Neural cell (in vitro differentiated cells): ENCODE measurements around the gene HAO1. TPM values are rescaled to one million over a fixed set of nuclear protein-coding genes. Genes with fewer than 3 reads are reported as not detected.
A peak's percentile ranks its signal among the peaks of the same experiment; 100 is the strongest.

ENCODE experiments used
- H2AFZ ChIP-seq: fragments of 200-600, 300-800 bp; sonication (generic), shearing (Covaris generic); 2 replicates; pipeline ENCODE4 v1.6.0; 2014; ENCODE audit warnings: low read depth, mild to moderate bottlenecking, antibody characterized with exemption, low read length, moderate library complexity
- H3F3A ChIP-seq: fragments of 200-600 bp; shearing (Covaris generic); 2 replicates; pipeline ENCODE4 v1.6.1; 2016; ENCODE audit warnings: mild to moderate bottlenecking, moderate library complexity, mixed read lengths, antibody characterized with exemption, low read length; ENCODE audit not compliant: insufficient read depth, poor library complexity, severe bottlenecking
- H3K27ac ChIP-seq: fragments of 200-600, 300-800 bp; sonication (generic), shearing (Covaris generic); 2 replicates; pipeline ENCODE4 v1.5.1; 2014; ENCODE audit warnings: mild to moderate bottlenecking, low read length, moderate library complexity
- H3K27me3 ChIP-seq: fragments of 300-800, 200-600 bp; sonication (generic), shearing (Covaris generic); 2 replicates; pipeline ENCODE4 v1.6.0; 2014; ENCODE audit warnings: mild to moderate bottlenecking, low read depth, low read length, moderate library complexity; ENCODE audit not compliant: insufficient read depth
- H3K36me3 ChIP-seq: fragments of 300-800, 200-600 bp; sonication (generic), shearing (Covaris generic); 2 replicates; pipeline ENCODE4 v1.5.1; 2014; ENCODE audit warnings: mild to moderate bottlenecking, antibody characterized with exemption, low read length, moderate library complexity; ENCODE audit not compliant: insufficient read depth
- H3K4me2 ChIP-seq: fragments of 300-800, 200-600 bp; sonication (generic), shearing (Covaris generic); 2 replicates; pipeline ENCODE4 v1.6.0; 2014; ENCODE audit warnings: mild to moderate bottlenecking, low read length
- H3K4me3 ChIP-seq: fragments of 300-800, 200-600 bp; sonication (generic), shearing (Covaris generic); 2 replicates; pipeline ENCODE4 v1.5.1; 2014; ENCODE audit warnings: mild to moderate bottlenecking, low read length, moderate library complexity
- H3K79me2 ChIP-seq: fragments of 200-600 bp; shearing (Covaris generic); replicated peaks from 2 replicates; pipeline ENCODE4 v1.6.0; 2014; ENCODE audit warnings: mild to moderate bottlenecking, low read length, moderate library complexity; ENCODE audit not compliant: insufficient read depth
- H3K9ac ChIP-seq: fragments of 300-800, 200-600 bp; sonication (generic), shearing (Covaris generic); 2 replicates; pipeline ENCODE4 v1.6.1; 2016; ENCODE audit warnings: mild to moderate bottlenecking, low read length, mixed read lengths
- H3K9me2 ChIP-seq: fragments of 200-600 bp; shearing (Covaris generic); 2 replicates; pipeline ENCODE4 v1.6.1; 2016; ENCODE audit warnings: mild to moderate bottlenecking, low read length, mixed read lengths; ENCODE audit not compliant: insufficient read depth
- H3K9me3 ChIP-seq: fragments of 200-600, 300-800 bp; sonication (generic), shearing (Covaris generic); 2 replicates; pipeline ENCODE4 v1.6.1; 2016; ENCODE audit warnings: mild to moderate bottlenecking, mixed run types, low read length, moderate library complexity, mixed read lengths
- H4K20me1 ChIP-seq: fragments of 200-600 bp; shearing (Covaris generic); 2 replicates; pipeline ENCODE4 v1.6.1; 2016; ENCODE audit warnings: mild to moderate bottlenecking, mixed run types; ENCODE audit not compliant: insufficient read depth
- CTCF ChIP-seq: fragments of 450-650 bp; IDR thresholded peaks from 2 replicates; pipeline ENCODE4 v1.5.1; 2014; ENCODE audit warnings: antibody characterized with exemption, mild to moderate bottlenecking, moderate library complexity; ENCODE audit not compliant: poor library complexity, severe bottlenecking
- EP300 ChIP-seq: fragments of 450-650 bp; conservative IDR thresholded peaks from 2 replicates; pipeline ENCODE4 v1.6.1; 2014; ENCODE audit warnings: antibody characterized with exemption, mild to moderate bottlenecking, moderate library complexity; ENCODE audit not compliant: poor library complexity, severe bottlenecking
- EZH2 ChIP-seq: fragments of 200-600, 300-800 bp; shearing (Covaris generic), sonication (generic); IDR thresholded peaks from 2 replicates; pipeline ENCODE4 v1.6.1; 2014; ENCODE audit warnings: antibody characterized with exemption, low read length, borderline replicate concordance, mild to moderate bottlenecking; ENCODE audit not compliant: insufficient read depth, poor library complexity, severe bottlenecking
- MXI1 ChIP-seq: fragments of 450-650 bp; conservative IDR thresholded peaks from 2 replicates; pipeline ENCODE4 v1.6.1; 2014; ENCODE audit warnings: antibody characterized with exemption, mild to moderate bottlenecking; ENCODE audit not compliant: poor library complexity, severe bottlenecking
- RAD21 ChIP-seq: fragments of 450-650 bp; conservative IDR thresholded peaks from 2 replicates; pipeline ENCODE4 v1.6.1; 2014; ENCODE audit warnings: antibody characterized with exemption, mild to moderate bottlenecking, moderate library complexity
- REST ChIP-seq: IDR thresholded peaks from 2 replicates; pipeline ENCODE4 v1.6.1; 2012; ENCODE audit warnings: borderline replicate concordance
- SMC3 ChIP-seq: fragments of 450-650 bp; conservative IDR thresholded peaks from 2 replicates; pipeline ENCODE4 v1.6.1; 2014; ENCODE audit warnings: antibody characterized with exemption, mild to moderate bottlenecking, moderate library complexity; ENCODE audit not compliant: poor library complexity
- TAF1 ChIP-seq: IDR thresholded peaks from 2 replicates; pipeline ENCODE4 v1.6.1; 2012; ENCODE audit warnings: low read depth
- polyA plus RNA-seq: library from polyadenylated mRNA; depleted of rRNA; stranded (reverse); fragments of >200 nt; gene quantifications from 2 replicates; pipeline ENCODE4 v1.2.3, GENCODE V29; 2014

The HAO1 gene
- polyA plus RNA-seq, 1 donor from 2014 or later = not detected

- Histone ChIP-seq H4K20me1 (no peaks in the 10 kb centered on the region), H3K9me2 (no peaks in the 10 kb centered on the region)
- TF ChIP-seq CTCF (peak; percentile 75), RAD21 (peak; percentile 75), TAF1 (no peak), SMC3 (peak; percentile 75), EP300 (no peak), MXI1 (no peak), REST (no peak)
These were observed 13.5 kb downstream of the HAO1 start for GRCh38 chr20:7926767-7927166.

GRCh38 chr20:7926323-7926722, 13.9 kb downstream of the HAO1 start:
- H3F3A ChIP-seq = no peaks in the 10 kb centered on the region
- H3K79me2 ChIP-seq = no peaks in the 10 kb centered on the region
- H4K20me1 ChIP-seq = no peaks in the 10 kb centered on the region
- H3K9me3 ChIP-seq = no peaks in the 10 kb centered on the region
- H3K27ac ChIP-seq = no peak overlapping the region
- TF ChIP-seq REST = no peak
- TF ChIP-seq EZH2 = no peak
- TF ChIP-seq TAF1 = no peak
- TF ChIP-seq SMC3 = no peak
- no peak for TF ChIP-seq CTCF
- no peak for TF ChIP-seq EP300
- no peaks in the 10 kb centered on the region for H3K9me2 ChIP-seq
- no peak overlapping the region for H3K9ac ChIP-seq
- no peaks in the 10 kb centered on the region for H3K27me3 ChIP-seq
- H3K4me2 ChIP-seq = no peak overlapping the region
- no peaks in the 10 kb centered on the region for H3K36me3 ChIP-seq
- no peak overlapping the region for H2AFZ ChIP-seq
- H3K4me3 ChIP-seq = no peak overlapping the region

More at GRCh38 chr20:7926767-7927166, 13.5 kb downstream of the HAO1 start:
- no peak overlapping the region for H3K4me2 ChIP-seq
- no peaks in the 10 kb centered on the region for H3K79me2 ChIP-seq
- H3K27ac ChIP-seq = no peak overlapping the region
- no peaks in the 10 kb centered on the region for H3K36me3 ChIP-seq
- H3K27me3 ChIP-seq = no peaks in the 10 kb centered on the region
- H3K4me3 ChIP-seq = no peak overlapping the region
- H3K9ac ChIP-seq = no peak overlapping the region
- no peak overlapping the region for H2AFZ ChIP-seq
- no peaks in the 10 kb centered on the region for H3K9me3 ChIP-seq
- H3F3A ChIP-seq = no peaks in the 10 kb centered on the region
